ENCODE measurements around the gene AADACL4. TPM values are rescaled to one million over a fixed set of nuclear protein-coding genes. Genes with fewer than 3 reads are reported as not detected.
A peak's percentile ranks its signal among the peaks of the same experiment; 100 is the strongest.

Gene AADACL4
- total RNA-seq, 2 donors from 2014 or later, result not detected

DNA sequence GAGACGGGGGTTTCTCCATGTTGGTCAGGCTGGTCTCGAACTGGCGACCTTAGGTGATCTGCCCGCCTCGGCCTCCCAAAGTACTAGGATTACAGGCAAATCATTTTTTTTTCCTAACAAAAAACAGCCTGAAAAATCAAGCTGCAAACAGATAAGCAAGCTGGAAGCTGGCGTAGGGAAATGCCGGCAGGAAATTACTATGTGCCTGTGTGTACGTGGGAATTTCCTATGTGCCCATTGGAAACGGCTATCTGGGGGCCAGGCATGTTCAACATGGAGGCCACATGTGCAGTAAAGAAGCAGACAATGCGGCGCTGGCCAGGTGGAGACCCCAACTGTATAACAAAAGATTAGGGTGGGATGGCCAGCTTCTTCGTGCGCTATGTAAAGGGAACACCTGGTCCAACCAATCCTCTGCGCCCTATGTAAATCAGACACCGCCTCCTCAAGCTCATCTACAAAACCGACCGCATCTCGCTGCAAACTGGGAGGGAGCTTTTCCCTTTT lies 9.1 kb upstream of the AADACL4 start:
- Mint-ChIP-seq H3K36me3 (ENCODE audit: low read depth) (no peaks in the 10 kb centered on the region), H3K27me3 (ENCODE audit: insufficient read depth) (peaks cover 2% of the 10 kb centered on the region), H3K27ac (no peak overlapping the region), H3K4me3 (no peak overlapping the region), H3K4me1 (peaks cover 3% of the 10 kb centered on the region), H3K9me3 (peaks cover 20% of the 10 kb centered on the region)
- peaks cover 16% of the 10 kb centered on the region for H3K9me3 ChIP-seq (ENCODE audit: control insufficient read depth, low read length)
- 90 to 96% methylated on average over 14 to 18 of the region's 18 CpGs for WGBS, 2 experiments (ENCODE audit: insufficient coverage in 1 of 2, insufficient read length in 1 of 2)
- TF ChIP-seq, protein P1, sequence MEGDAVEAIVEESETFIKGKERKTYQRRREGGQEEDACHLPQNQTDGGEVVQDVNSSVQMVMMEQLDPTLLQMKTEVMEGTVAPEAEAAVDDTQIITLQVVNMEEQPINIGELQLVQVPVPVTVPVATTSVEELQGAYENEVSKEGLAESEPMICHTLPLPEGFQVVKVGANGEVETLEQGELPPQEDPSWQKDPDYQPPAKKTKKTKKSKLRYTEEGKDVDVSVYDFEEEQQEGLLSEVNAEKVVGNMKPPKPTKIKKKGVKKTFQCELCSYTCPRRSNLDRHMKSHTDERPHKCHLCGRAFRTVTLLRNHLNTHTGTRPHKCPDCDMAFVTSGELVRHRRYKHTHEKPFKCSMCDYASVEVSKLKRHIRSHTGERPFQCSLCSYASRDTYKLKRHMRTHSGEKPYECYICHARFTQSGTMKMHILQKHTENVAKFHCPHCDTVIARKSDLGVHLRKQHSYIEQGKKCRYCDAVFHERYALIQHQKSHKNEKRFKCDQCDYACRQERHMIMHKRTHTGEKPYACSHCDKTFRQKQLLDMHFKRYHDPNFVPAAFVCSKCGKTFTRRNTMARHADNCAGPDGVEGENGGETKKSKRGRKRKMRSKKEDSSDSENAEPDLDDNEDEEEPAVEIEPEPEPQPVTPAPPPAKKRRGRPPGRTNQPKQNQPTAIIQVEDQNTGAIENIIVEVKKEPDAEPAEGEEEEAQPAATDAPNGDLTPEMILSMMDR (conservative IDR thresholded peaks at IDR 0.05), result no peak
- no peaks in the 10 kb centered on the region for H3K4me1 ChIP-seq (ENCODE audit: control insufficient read depth, insufficient read depth, low read length)
- H3K27ac ChIP-seq (ENCODE audit: low read depth, low read length), result no peak overlapping the region
- H3K4me3 ChIP-seq (ENCODE audit: low read length), result no peak overlapping the region
- DNase-seq, result no peak
- H3K9ac ChIP-seq (ENCODE audit: extremely low read depth, low read length, poor library complexity, severe bottlenecking), result no peak overlapping the region
- no peaks in the 10 kb centered on the region for H3K27me3 ChIP-seq (ENCODE audit: control insufficient read depth, insufficient read depth, low read length, poor library complexity, severe bottlenecking)
- no peaks in the 10 kb centered on the region for H3K36me3 ChIP-seq (ENCODE audit: control insufficient read depth, insufficient read depth, low read length)

DNA sequence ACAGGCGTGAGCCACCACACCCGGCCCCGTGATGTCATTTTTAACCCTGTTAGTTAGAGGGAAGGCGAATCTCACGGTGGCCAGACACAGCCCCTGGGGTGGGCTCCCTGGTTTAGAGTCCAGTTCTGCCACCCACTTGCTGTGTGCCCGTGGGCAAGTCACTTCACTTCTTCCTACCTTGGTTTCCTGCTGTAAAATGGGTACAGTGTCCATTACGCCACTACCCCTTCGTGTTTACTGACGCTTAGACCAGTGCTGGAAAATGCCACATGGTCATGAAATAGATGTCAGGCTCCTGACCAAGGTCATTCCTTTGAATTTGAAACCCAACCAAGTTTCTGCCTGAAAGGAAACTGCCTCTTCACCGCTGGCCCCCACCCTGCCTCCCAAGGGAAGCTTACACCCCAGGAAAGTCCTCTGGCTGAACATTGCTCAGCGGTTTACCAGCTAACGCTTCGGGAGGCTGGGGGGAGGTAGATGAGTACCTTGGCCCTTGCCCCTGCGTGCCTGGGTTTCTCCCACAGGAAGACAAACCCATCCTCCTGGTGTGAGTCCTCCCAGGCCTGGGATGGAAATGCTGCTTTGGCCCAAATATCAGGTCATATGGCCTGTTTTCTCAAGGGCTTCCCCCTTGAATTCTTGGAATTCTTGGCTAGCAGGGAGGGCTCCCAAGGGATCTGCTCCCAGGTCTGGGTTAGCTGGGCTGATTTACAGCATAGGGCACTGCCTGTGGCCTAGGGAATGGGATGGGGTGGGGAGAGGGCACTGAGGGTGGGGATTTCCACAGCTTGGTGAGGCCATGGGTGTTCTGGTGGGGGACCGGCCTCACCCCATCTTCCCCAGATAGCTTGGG lies 7.6 kb upstream of the AADACL4 start:
- Histone ChIP-seq H3K36me3 (ENCODE audit: control insufficient read depth, insufficient read depth, low read length) (no peaks in the 10 kb centered on the region), H3K4me1 (ENCODE audit: control insufficient read depth, insufficient read depth, low read length) (no peaks in the 10 kb centered on the region), H3K9me3 (ENCODE audit: control insufficient read depth, low read length) (peaks cover 32% of the 10 kb centered on the region), H3K27me3 (ENCODE audit: control insufficient read depth, insufficient read depth, low read length, poor library complexity, severe bottlenecking) (no peaks in the 10 kb centered on the region), H3K27ac (ENCODE audit: low read depth, low read length) (no peak overlapping the region), H3K4me3 (ENCODE audit: low read length) (no peak overlapping the region), H3K9ac (ENCODE audit: extremely low read depth, low read length, poor library complexity, severe bottlenecking) (no peak overlapping the region)
- 92 to 100% methylated on average over 4 to 15 of the region's 15 CpGs for whole genome bisulfite sequencing, 2 experiments (ENCODE audit: insufficient coverage in 1 of 2, insufficient read length in 1 of 2)
- Mint-ChIP-seq H3K4me1 (no peaks in the 10 kb centered on the region), H3K36me3 (ENCODE audit: low read depth) (peaks cover 2% of the 10 kb centered on the region), H3K27ac (no peak overlapping the region), H3K4me3 (no peak overlapping the region), H3K27me3 (ENCODE audit: insufficient read depth) (no peaks in the 10 kb centered on the region), H3K9me3 (peaks cover 36% of the 10 kb centered on the region)
- peak; percentile 87 for DNase-seq
- TF ChIP-seq, protein P1 (conservative IDR thresholded peaks at IDR 0.05), result no peak

DNA sequence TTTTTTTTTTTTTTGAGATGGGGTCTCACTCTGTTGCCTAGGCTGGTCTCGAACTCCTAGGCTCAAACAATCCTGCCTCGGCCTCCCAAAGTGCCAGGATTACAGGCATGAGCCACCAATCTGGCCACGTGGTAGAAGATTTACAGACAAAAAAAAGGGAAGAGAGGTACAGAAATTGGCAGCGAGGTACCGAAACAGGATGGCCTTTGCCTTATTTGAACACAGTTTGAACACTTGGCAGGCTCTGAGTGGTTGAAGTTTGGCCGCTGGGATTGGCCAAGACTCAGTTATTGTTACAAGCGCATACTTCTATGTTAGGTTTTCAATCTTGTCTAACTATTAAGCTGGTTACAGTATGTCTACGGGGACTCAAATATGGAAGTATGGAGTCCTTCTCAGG lies 6.2 kb upstream of the AADACL4 start:
- Histone ChIP-seq H3K36me3 (ENCODE audit: control insufficient read depth, insufficient read depth, low read length) (no peaks in the 10 kb centered on the region), H3K9me3 (ENCODE audit: control insufficient read depth, low read length) (peaks cover 35% of the 10 kb centered on the region), H3K27ac (ENCODE audit: low read depth, low read length) (no peak overlapping the region), H3K4me3 (ENCODE audit: low read length) (no peak overlapping the region), H3K27me3 (ENCODE audit: control insufficient read depth, insufficient read depth, low read length, poor library complexity, severe bottlenecking) (no peaks in the 10 kb centered on the region), H3K4me1 (ENCODE audit: control insufficient read depth, insufficient read depth, low read length) (no peaks in the 10 kb centered on the region), H3K9ac (ENCODE audit: extremely low read depth, low read length, poor library complexity, severe bottlenecking) (no peak overlapping the region)
- peaks cover 2% of the 10 kb centered on the region for H3K36me3 Mint-ChIP-seq (ENCODE audit: low read depth)
- no peak overlapping the region for H3K27ac Mint-ChIP-seq
- 88 to 96% methylated on average over 8 of the region's 8 CpGs for WGBS, 2 experiments (ENCODE audit: insufficient coverage in 1 of 2, insufficient read length in 1 of 2)
- no peaks in the 10 kb centered on the region for H3K27me3 Mint-ChIP-seq (ENCODE audit: insufficient read depth)
- no peak overlapping the region for H3K4me3 Mint-ChIP-seq
- H3K9me3 Mint-ChIP-seq, result peaks cover 47% of the 10 kb centered on the region
- H3K4me1 Mint-ChIP-seq, result no peaks in the 10 kb centered on the region
- TF ChIP-seq, protein P1 (conservative IDR thresholded peaks at IDR 0.05), result no peak
- no peak for DNase-seq
